HepG2 (cell line): ENCODE results near the gene ZMPSTE24. TPM values are rescaled to one million over a fixed set of nuclear protein-coding genes. Genes with fewer than 3 reads are reported as not detected.

Experiments
- ATAC-seq: fragments of 200-7000 bp; cut with Tn5 transposase; 3 replicates; pipeline ENCODE4 v1.9.1; 2020; ENCODE audit warnings: mild to moderate bottlenecking, moderate library complexity
- BruUV-seq: library from RNA; stranded (reverse); fragments of 400-500 nt; replicated peaks from 2 replicates; lab custom pipeline; 2021; lab: Mats Ljungman, UMichigan
- CTCF ChIA-PET: fragments of 300-600 bp; formaldehyde crosslinking; extraction: SDS; loops from one replicate; lab custom pipeline; 2021; ENCODE audit warnings: low total read pairs, inconsistent platforms, low intra/inter-chr PET ratio; lab: Yijun Ruan, JAX
- POLR2A ChIA-PET: fragments of 350-600 bp; sonication (Branson Sonifier 250); formaldehyde crosslinking; loops from one replicate; lab custom pipeline; 2020; ENCODE audit warnings: antibody characterized with exemption, inconsistent platforms; lab: Yijun Ruan, JAX
- DNase-seq: peaks from one replicate; pipeline ENCODE4 v3.0.0-alpha.2; 2015; ENCODE audit warnings: low spot score
- FAIRE-seq: peaks from 3 replicates; lab custom pipeline; 2011; peaks lifted over from hg19 to GRCh38; lab: Jason Lieb, UNC
- H2AFZ ChIP-seq: one replicate; pipeline ENCODE4 v1.6.1; 2011; ENCODE audit warnings: low read length, inconsistent platforms
- H3K27ac ChIP-seq: fragments of 300-600 bp; 3 replicates; pipeline ENCODE4 v1.8.0; 2011; ENCODE audit warnings: mixed run types, mild to moderate bottlenecking, mixed read lengths, low read length, inconsistent platforms; ENCODE audit not compliant: insufficient read depth; ENCODE audit errors: extremely low read length
- H3K27me3 ChIP-seq, 2 experiments: fragments of 200-600 bp in 1 of 2; 2 replicates in 1 of 2; 3 replicates in 1 of 2; pipeline versions ENCODE4 v1.6.0 to v1.8.0; 2011; ENCODE audit warnings: low read length in 2 of 2, mild to moderate bottlenecking in 2 of 2, moderate library complexity in 2 of 2, inconsistent platforms in 1 of 2; ENCODE audit not compliant: insufficient read depth in 2 of 2, control insufficient read depth in 1 of 2
- H3K36me3 ChIP-seq, 2 experiments: fragments of 200-600 bp in 1 of 2; replicated peaks in 1 of 2; 2 replicates in 1 of 2; 3 replicates in 1 of 2; pipeline versions ENCODE4 v1.5.1 to v1.8.0; 2011; ENCODE audit warnings: low read length in 2 of 2, inconsistent platforms in 1 of 2; ENCODE audit not compliant: insufficient read depth in 2 of 2, control insufficient read depth in 1 of 2
- H3K4me1 ChIP-seq: 2 replicates; pipeline ENCODE4 v1.5.1; 2012; ENCODE audit warnings: low read length, inconsistent platforms; ENCODE audit not compliant: insufficient read depth
- H3K4me2 ChIP-seq: 2 replicates; pipeline ENCODE4 v1.6.0; 2011; ENCODE audit warnings: low read depth, low read length, inconsistent platforms
- H3K4me3 ChIP-seq, 3 experiments: fragments of 200-600 bp in 1 of 3; sonication (generic), shearing (Covaris generic) in 1 of 3; replicated peaks in 1 of 3; 2 replicates each; pipeline ENCODE4 v1.5.1; 2011 to 2016; ENCODE audit warnings: low read length in 3 of 3, inconsistent platforms in 2 of 3, low read depth in 2 of 3, mild to moderate bottlenecking in 2 of 3, control low read depth in 1 of 3, mixed read lengths in 1 of 3; ENCODE audit not compliant: insufficient read depth in 1 of 3
- H3K79me2 ChIP-seq: one replicate; pipeline ENCODE4 v1.6.1; 2011; ENCODE audit warnings: low read length, inconsistent platforms; ENCODE audit not compliant: insufficient read depth
- H3K9ac ChIP-seq: 2 replicates; pipeline ENCODE4 v1.6.0; 2011; ENCODE audit warnings: mild to moderate bottlenecking, low read depth, low read length, inconsistent platforms; ENCODE audit not compliant: insufficient read depth
- H3K9me3 ChIP-seq: 2 replicates; pipeline ENCODE4 v1.5.1; 2012; ENCODE audit warnings: mild to moderate bottlenecking, low read length
- H4K20me1 ChIP-seq: 2 replicates; pipeline ENCODE4 v1.6.0; 2011; ENCODE audit warnings: inconsistent platforms, mild to moderate bottlenecking, low read length, moderate library complexity; ENCODE audit not compliant: insufficient read depth
- ATF3 ChIP-seq: sonication (generic); formaldehyde crosslinking; IDR thresholded peaks from 2 replicates; pipeline ENCODE4 v1.4.0; 2020; ENCODE audit warnings: missing genetic modification reagents
- ATF7 ChIP-seq, 2 experiments: fragments of 450-650 bp in 1 of 2; sonication (generic) in 1 of 2; formaldehyde crosslinking in 1 of 2; IDR thresholded peaks; 2 replicates each; pipeline versions ENCODE4 v1.4.0 to v1.6.1; 2016 to 2020; ENCODE audit warnings: antibody characterized with exemption in 1 of 2, mild to moderate bottlenecking in 1 of 2, missing genetic modification reagents in 1 of 2
- GLI4 ChIP-seq: sonication (generic); formaldehyde crosslinking; IDR thresholded peaks from 2 replicates; pipeline ENCODE4 v1.5.1; 2020; ENCODE audit warnings: missing genetic modification reagents, mild to moderate bottlenecking, moderate library complexity, borderline replicate concordance
- HHEX ChIP-seq: IDR thresholded peaks from 2 replicates; pipeline ENCODE4 v1.6.1; 2016; ENCODE audit warnings: control low read depth
- IKZF4 ChIP-seq: sonication (generic); formaldehyde crosslinking; IDR thresholded peaks from 2 replicates; pipeline ENCODE4 v1.5.1; 2020; ENCODE audit warnings: borderline replicate concordance, mild to moderate bottlenecking, low read depth, missing genetic modification reagents; ENCODE audit errors: not compliant biosample characterization
- MATR3 ChIP-seq: sonication (generic); formaldehyde crosslinking; IDR thresholded peaks from 2 replicates; pipeline ENCODE4 v1.4.0; 2020; ENCODE audit warnings: missing genetic modification reagents
- ZNF121 ChIP-seq: sonication (generic); formaldehyde crosslinking; IDR thresholded peaks from 2 replicates; pipeline ENCODE4 v1.5.0; 2020; ENCODE audit warnings: mild to moderate bottlenecking, missing genetic modification reagents
- ZNF230 ChIP-seq: sonication (generic); formaldehyde crosslinking; IDR thresholded peaks from 2 replicates; pipeline ENCODE4 v1.4.0; 2020; ENCODE audit warnings: mild to moderate bottlenecking, missing genetic modification reagents
- ZNF563 ChIP-seq: sonication (generic); formaldehyde crosslinking; IDR thresholded peaks from 2 replicates; pipeline ENCODE4 v1.8.0; 2022; ENCODE audit warnings: mild to moderate bottlenecking, moderate library complexity, missing genetic modification reagents
- in situ Hi-C: cut with HindIII; loops from 2 replicates; pipeline ENCODE4 v1.10.0; 2017; ENCODE audit warnings: low pct_unique_long_range_greater_than_20kb; ENCODE audit not compliant: extremely low pct_ligation_motif_present
- intact Hi-C: fragments of 100-400 bp; cut with micrococcal nuclease; formaldehyde crosslinking; loops from one replicate; pipeline ENCODE4 v1.10.0; 2022; ENCODE audit not compliant: unreplicated experiment
- polyA plus RNA-seq, 8 experiments: library from polyadenylated mRNA; depleted of rRNA in 3 of 8; stranded (reverse) in 7 of 8; unstranded in 1 of 8; fragments of >200 nt; fragmentation: Illumina TruSeq in 4 of 8; extraction: Trizol in 4 of 8; gene quantifications; 2 replicates each; pipeline versions ENCODE4 v1.2.1 to v1.2.3, GENCODE V29; 2011 to 2016; ENCODE audit warnings: low read depth in 4 of 8, missing spikeins in 1 of 8, mixed read lengths in 1 of 8; ENCODE audit not compliant: insufficient read depth in 1 of 8
- total RNA-seq, 5 experiments: library from RNA; depleted of rRNA; stranded (reverse); fragments of >200 nt; fragmentation: Illumina TruSeq; extraction: Trizol; gene quantifications; 2 replicates each; pipeline ENCODE4 v1.2.3, GENCODE V29; 2016; ENCODE audit warnings: low read depth in 1 of 5

The ZMPSTE24 gene
- total and polyA plus RNA-seq, 2 of the 13 experiments (the other 11 are each of a cell fraction or from before 2014, with no cell fraction given): 13.6 to 60.2 TPM

- Histone ChIP-seq H4K20me1 (no peaks in the 10 kb centered on the region), H2AFZ (no peak overlapping the region), H3K79me2 (peaks cover 18% of the 10 kb centered on the region), H3K27me3 (no peaks in the 10 kb centered on the region), H3K9me3 (no peaks in the 10 kb centered on the region), H3K4me1 (no peaks in the 10 kb centered on the region), H3K27ac (no peak overlapping the region), H3K4me3 (no peak overlapping the region), H3K4me2 (no peak overlapping the region), H3K36me3 (peaks cover 7 to 48% of the 10 kb centered on the region in 2 experiments; a peak in 4 of 5 replicates), H3K9ac (no peak overlapping the region)
- FAIRE-seq (no peak), DNase-seq (no peak), ATAC-seq (no peak)
- CTCF ChIA-PET: no interaction called here
- no TSS peak for BruUV-seq
- in situ Hi-C loops: no loop called here
- no peak for TF ChIP-seq ATF3 (CRISPR knock-in tag)
- no peak for TF ChIP-seq HHEX (CRISPR knock-in tag)
- TF ChIP-seq ZNF121 (CRISPR knock-in tag): peak; percentile 62; the same call in 1 of the 2 replicates
- intact Hi-C loops: no loop called here
- POLR2A ChIA-PET: no interaction called here
These were observed 7.3 kb downstream of the ZMPSTE24 start for GRCh38 chr1:40265298-40265697.

GRCh38 chr1:40265919-40266318 lies 7.9 kb downstream of the ZMPSTE24 start:
- intact Hi-C loops (no loop called here), in situ Hi-C loops (no loop called here)
- ATAC-seq (no peak), FAIRE-seq (no peak), DNase-seq (no peak)
- Histone ChIP-seq H3K36me3 (peaks cover 6 to 49% of the 10 kb centered on the region in 2 experiments; a peak in 4 of 5 replicates), H4K20me1 (no peaks in the 10 kb centered on the region), H3K4me1 (no peaks in the 10 kb centered on the region), H2AFZ (no peak overlapping the region), H3K9me3 (no peaks in the 10 kb centered on the region), H3K4me2 (no peak overlapping the region), H3K79me2 (peaks cover 13% of the 10 kb centered on the region), H3K4me3 (no peak overlapping the region), H3K27me3 (no peaks in the 10 kb centered on the region), H3K27ac (no peak overlapping the region), H3K9ac (no peak overlapping the region)
- ChIA-PET CTCF (no interaction called here), POLR2A (interaction anchor here (1.8 kb wide), 1 partner anchor 8 kb away, joined by 6 read pairs; the partner anchor contains the start of gene ZMPSTE24)
- no TSS peak for BruUV-seq
- TF ChIP-seq MATR3 (CRISPR knock-in tag) (no peak), IKZF4 (CRISPR knock-in tag) (no peak), ZNF563 (no peak), ATF7 (IDR thresholded peaks at IDR 0.05) (peak; percentile 60), ATF7 (CRISPR knock-in tag; IDR thresholded peaks at IDR 0.05) (no peak), GLI4 (CRISPR knock-in tag) (no peak), ZNF230 (no peak)
